Upper lobe of left lung (tissue), 4 donors: ENCODE data around the gene COLEC11.

ENCODE experiments used
- CTCF ChIP-seq, 6 experiments: fragments of 450-650 bp in 4 of 6; fragments of 200-600 bp in 2 of 6; sonication (generic) in 2 of 6; IDR thresholded peaks; one replicate each; pipeline ENCODE4 v1.5.1; 2016 to 2019; ENCODE audit warnings: antibody characterized with exemption in 6 of 6
- POLR2A ChIP-seq, 4 donors: fragments of 450-650 bp; IDR thresholded peaks; one replicate each; pipeline ENCODE4 v1.5.1; 2016 to 2017; ENCODE audit warnings: antibody characterized with exemption in 4 of 4, mild to moderate bottlenecking in 2 of 4
- POLR2AphosphoS5 ChIP-seq, 2 donors: sonication (generic); formaldehyde crosslinking; IDR thresholded peaks; one replicate each; pipeline ENCODE4 v1.5.1; 2017; ENCODE audit warnings: antibody characterized with exemption in 2 of 2

DNA sequence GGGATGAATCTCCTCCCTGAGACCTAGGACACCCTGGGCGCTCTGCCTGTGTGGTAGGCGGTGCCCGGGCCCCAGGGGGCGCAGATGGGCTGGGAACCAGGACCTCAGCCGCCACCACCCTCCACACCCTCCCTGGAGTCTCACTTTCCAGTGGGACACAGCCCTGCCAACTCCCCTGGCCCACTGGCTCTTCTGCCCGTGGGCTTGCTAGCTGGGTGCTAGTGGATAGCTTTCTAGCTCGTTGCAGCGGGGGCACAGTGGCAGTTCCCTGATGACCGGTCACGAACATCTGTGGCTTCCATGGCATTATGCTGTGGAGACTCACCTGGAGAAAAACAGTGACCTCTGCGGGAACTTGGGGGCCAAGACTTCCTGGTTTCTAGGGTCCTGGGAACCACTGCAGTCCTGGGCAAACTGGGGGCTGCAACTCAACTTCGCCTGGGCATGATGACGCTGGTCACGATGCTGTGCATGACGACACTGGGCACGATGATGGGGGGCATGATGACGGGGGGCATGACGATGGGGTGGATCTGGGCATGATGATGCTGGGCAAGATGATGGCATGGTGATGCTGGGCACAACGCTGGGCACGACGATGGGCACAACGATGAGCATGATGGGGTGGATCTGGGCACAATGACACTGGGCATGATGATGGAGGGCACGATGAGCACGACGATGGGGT is 32.0 kb downstream of the COLEC11 start:
- TF ChIP-seq POLR2A (IDR thresholded peaks at IDR 0.05) (no peak), CTCF (IDR thresholded peaks at IDR 0.05) (peak in 4 of 6 experiments; percentile 16 to 29 (median 22)), POLR2AphosphoS5 (IDR thresholded peaks at IDR 0.05) (peak; percentile 1 to 2)
